Measurements from ENCODE around the gene KRT38.

KRT38 gene

DNA sequence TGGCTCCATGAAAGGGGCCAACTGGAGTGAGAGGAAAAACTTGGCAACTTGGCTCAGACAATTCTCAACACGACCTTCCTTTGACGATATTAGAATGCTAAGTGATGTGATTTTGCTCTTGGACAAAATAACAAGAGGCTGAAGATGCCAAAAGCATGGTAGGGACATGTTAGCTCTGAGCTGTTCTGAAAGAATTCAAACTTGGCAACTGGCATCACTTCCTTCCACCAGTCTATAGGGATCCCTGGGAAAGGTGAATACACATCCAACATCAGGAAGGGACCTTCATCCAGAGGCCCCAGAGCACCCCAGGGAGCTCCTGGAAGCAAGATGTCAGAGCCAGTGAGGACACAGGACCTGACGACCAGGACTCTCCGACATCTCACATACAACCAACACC lies 20.6 kb downstream of the KRT38 start:
- Histone ChIP-seq H3K36me3 (replicated peaks) (no peaks in the 10 kb centered on the region), H3K27me3 (replicated peaks) (no peaks in the 10 kb centered on the region), H3K27ac (no peak overlapping the region), H3K4me3 (ENCODE audit: low read depth, low read length) (no peak overlapping the region)
- TF ChIP-seq, protein P1, sequence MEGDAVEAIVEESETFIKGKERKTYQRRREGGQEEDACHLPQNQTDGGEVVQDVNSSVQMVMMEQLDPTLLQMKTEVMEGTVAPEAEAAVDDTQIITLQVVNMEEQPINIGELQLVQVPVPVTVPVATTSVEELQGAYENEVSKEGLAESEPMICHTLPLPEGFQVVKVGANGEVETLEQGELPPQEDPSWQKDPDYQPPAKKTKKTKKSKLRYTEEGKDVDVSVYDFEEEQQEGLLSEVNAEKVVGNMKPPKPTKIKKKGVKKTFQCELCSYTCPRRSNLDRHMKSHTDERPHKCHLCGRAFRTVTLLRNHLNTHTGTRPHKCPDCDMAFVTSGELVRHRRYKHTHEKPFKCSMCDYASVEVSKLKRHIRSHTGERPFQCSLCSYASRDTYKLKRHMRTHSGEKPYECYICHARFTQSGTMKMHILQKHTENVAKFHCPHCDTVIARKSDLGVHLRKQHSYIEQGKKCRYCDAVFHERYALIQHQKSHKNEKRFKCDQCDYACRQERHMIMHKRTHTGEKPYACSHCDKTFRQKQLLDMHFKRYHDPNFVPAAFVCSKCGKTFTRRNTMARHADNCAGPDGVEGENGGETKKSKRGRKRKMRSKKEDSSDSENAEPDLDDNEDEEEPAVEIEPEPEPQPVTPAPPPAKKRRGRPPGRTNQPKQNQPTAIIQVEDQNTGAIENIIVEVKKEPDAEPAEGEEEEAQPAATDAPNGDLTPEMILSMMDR (IDR thresholded peaks at IDR 0.05; ENCODE audit: low read depth, low read length, missing control alignments) = no peak
- no peak for DNase-seq
- in situ Hi-C loops (cut with HindIII; ENCODE audit: low pct_ligation_motif_present, low sequenced_read_pairs) = no loop called here

DNA sequence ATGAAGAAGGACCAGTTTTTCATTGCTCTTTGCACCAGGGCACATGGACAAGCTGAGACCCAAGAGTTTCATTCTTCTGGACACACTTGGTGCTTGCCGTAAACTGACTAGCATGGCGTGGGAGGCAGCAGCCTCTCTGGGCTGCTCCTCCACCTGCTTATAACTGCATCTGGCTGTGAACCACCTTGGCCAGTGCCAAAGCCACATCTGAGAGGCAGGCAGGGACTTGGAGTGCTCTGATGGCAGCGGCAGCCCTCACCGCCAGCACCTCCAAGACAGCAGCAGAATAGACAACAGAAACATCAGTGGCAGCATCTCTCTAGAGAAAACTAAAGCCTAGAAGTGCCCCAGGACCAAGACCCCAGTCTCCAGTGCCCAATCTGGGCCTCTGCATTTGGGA lies 21.1 kb downstream of the KRT38 start:
- DNase-seq = no peak
- Histone ChIP-seq H3K27ac (no peak overlapping the region), H3K27me3 (replicated peaks) (no peaks in the 10 kb centered on the region), H3K36me3 (replicated peaks) (no peaks in the 10 kb centered on the region), H3K4me3 (ENCODE audit: low read depth, low read length) (no peak overlapping the region)
- in situ Hi-C loops (cut with HindIII; ENCODE audit: low pct_ligation_motif_present, low sequenced_read_pairs) = no loop called here
- TF ChIP-seq, protein P1 (IDR thresholded peaks at IDR 0.05; ENCODE audit: low read depth, low read length, missing control alignments) = no peak

DNA sequence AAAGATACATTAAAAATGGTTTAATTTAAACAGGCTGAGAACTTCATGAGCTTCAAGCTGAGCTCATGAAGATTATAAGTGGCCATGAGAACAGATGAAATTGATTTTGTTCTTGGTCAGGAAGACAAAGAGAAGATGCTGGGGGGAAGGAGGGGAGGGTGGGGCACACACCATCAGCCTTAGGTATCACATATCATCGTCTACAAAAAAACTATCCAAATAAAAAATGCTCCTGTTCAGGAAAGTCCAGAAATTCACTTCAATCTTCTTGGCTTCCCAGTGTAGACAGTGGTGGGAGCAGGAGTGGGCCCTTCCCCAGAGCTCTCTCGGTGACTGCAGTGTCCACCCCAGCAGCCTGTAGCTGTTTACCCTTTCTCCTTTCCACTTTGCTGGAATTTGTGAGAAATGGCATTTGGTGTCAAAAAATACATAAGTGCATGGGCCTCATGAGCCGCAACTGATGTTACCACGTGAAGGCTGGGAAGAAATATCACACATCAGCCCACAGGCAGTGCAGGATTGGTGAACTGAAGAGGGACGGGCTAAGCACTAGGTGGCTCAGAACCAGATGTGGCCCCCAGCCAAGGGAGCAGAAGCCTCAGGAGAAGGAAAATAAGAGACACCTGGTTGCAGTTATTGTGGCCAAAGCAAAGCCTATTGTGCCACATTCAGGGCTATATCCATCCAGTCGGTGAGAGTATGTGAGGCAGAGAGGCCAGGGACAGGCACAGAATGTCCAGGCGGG lies 22.5 kb downstream of the KRT38 start:
- TF ChIP-seq, protein P1 (IDR thresholded peaks at IDR 0.05; ENCODE audit: low read depth, low read length, missing control alignments) = no peak
- DNase-seq = no peak
- H3K4me3 ChIP-seq (ENCODE audit: low read depth, low read length) = no peak overlapping the region
- in situ Hi-C loops (cut with HindIII; ENCODE audit: low pct_ligation_motif_present, low sequenced_read_pairs) = no loop called here
- H3K27ac ChIP-seq = no peak overlapping the region
- no peaks in the 10 kb centered on the region for H3K36me3 ChIP-seq (replicated peaks)
- H3K27me3 ChIP-seq (replicated peaks) = no peaks in the 10 kb centered on the region

DNA sequence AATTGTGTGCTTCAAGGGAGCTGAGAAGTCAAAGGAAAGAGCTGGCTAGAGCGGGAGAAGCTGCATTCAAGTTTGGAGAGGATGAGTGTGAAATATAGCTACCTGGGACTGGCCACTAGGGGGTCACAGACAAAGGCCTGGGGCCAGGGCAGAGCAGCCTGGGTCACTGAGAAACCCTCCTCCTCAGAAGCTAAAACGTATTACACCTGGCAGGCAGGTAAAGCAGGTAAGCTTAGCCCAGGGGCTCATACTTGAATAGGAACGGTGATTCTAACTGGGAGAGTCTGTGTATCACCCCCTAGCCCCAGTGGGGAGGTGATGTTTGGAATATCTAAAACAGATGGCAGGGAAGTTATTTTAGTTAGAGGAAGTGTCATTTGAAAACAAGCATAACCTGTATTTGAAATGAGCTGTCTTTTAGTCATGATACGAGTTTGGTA lies 23.2 kb downstream of the KRT38 start:
- in situ Hi-C loops (cut with HindIII; ENCODE audit: low pct_ligation_motif_present, low sequenced_read_pairs) = no loop called here
- DNase-seq = no peak
- Histone ChIP-seq H3K4me3 (ENCODE audit: low read depth, low read length) (no peak overlapping the region), H3K27ac (no peak overlapping the region), H3K36me3 (replicated peaks) (no peaks in the 10 kb centered on the region), H3K27me3 (replicated peaks) (no peaks in the 10 kb centered on the region)
- TF ChIP-seq, protein P1 (IDR thresholded peaks at IDR 0.05; ENCODE audit: low read depth, low read length, missing control alignments) = peak; percentile 59

DNA sequence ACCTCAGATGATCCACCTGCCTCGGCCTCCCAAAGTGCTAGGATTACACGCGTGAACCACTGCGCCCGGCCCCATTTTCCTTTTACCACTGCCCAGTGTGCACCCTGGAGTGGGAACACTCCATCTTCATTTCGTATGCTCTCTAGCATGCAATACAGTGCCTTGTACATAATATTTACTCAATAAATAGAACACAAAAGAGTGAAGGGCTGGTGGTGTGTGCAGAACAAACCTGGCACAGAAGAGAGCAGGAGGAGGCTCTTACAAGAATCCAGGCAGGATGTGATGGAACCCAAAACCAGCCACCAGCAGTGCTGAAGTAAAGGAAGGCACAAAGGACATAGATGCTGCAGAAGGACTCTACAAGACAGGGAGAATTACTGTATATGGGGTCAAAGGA lies 23.7 kb downstream of the KRT38 start:
- no peak overlapping the region for H3K4me3 ChIP-seq (ENCODE audit: low read depth, low read length)
- no peaks in the 10 kb centered on the region for H3K27me3 ChIP-seq (replicated peaks)
- in situ Hi-C loops (cut with HindIII; ENCODE audit: low pct_ligation_motif_present, low sequenced_read_pairs) = no loop called here
- no peak overlapping the region for H3K27ac ChIP-seq
- no peaks in the 10 kb centered on the region for H3K36me3 ChIP-seq (replicated peaks)
- TF ChIP-seq, protein P1 (IDR thresholded peaks at IDR 0.05; ENCODE audit: low read depth, low read length, missing control alignments) = no peak
- no peak for DNase-seq

DNA sequence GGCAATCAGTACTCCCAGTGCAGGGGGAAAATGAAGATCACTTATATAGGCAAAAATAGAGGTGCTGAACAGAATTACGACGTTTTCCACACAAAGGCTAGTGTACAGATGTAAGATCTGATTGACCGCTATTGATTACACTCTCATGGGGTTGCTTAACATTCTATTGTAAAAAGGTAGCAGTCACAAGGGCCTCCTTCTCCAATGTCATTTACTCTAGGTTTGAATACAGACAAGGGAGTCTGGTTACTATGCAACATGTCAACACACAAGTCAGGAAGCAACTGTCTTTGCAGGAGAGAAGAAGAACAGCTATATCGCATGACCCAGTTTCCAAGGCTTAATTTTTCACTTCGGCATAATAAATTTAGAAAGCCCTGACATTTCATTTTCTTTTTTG lies 24.3 kb downstream of the KRT38 start:
- no peak for DNase-seq
- Histone ChIP-seq H3K36me3 (replicated peaks) (no peaks in the 10 kb centered on the region), H3K27me3 (replicated peaks) (no peaks in the 10 kb centered on the region), H3K4me3 (ENCODE audit: low read depth, low read length) (no peak overlapping the region), H3K27ac (no peak overlapping the region)
- in situ Hi-C loops (cut with HindIII; ENCODE audit: low pct_ligation_motif_present, low sequenced_read_pairs) = no loop called here
- TF ChIP-seq, protein P1 (IDR thresholded peaks at IDR 0.05; ENCODE audit: low read depth, low read length, missing control alignments) = no peak

Data from brain microvascular endothelial cell (primary cell).